Skin epidermis (tissue), 12 donors: ENCODE results near the gene PDRG1.

Experiments
- H3K27ac ChIP-seq, 21 experiments: fragments of 200-600 bp; sonication (generic) in 11 of 21; one replicate each; pipeline ENCODE4 v1.5.0; 2020; ENCODE audit warnings: mild to moderate bottlenecking in 3 of 21, inconsistent platforms in 2 of 21, moderate library complexity in 2 of 21
- H3K4me3 ChIP-seq, 7 experiments: fragments of 200-600 bp; sonication (generic) in 2 of 7; one replicate each; pipeline ENCODE4 v1.5.0; 2020; ENCODE audit warnings: inconsistent platforms in 2 of 7, mild to moderate bottlenecking in 2 of 7, moderate library complexity in 1 of 7

Gene PDRG1

GRCh38 chr20:31951530-31952453, at the start of gene PDRG1:
Gene PDRG1, minus strand, starts transcription at chr20:31952046. Its CDS starts 85 bp downstream, at chr20:31951961.
- H3K4me3 ChIP-seq: peak within 1 kb of the TSS; percentile 63 to 99 (median 93)
- H3K27ac ChIP-seq: peak within 1 kb of the TSS in 20 of 21 experiments; percentile 73 to 94 (median 88)

GRCh38 chr20:31998246-31998645, 46.4 kb upstream of the PDRG1 start:
- Histone ChIP-seq H3K4me3 (no peak overlapping the region), H3K27ac (no peak overlapping the region)

GRCh38 chr20:31996996-31997395, 45.1 kb upstream of the PDRG1 start:
- Histone ChIP-seq H3K27ac (no peak overlapping the region), H3K4me3 (no peak overlapping the region)

GRCh38 chr20:31992086-31992485, 40.2 kb upstream of the PDRG1 start:
- Histone ChIP-seq H3K27ac (no peak overlapping the region), H3K4me3 (no peak overlapping the region)

GRCh38 chr20:31991339-31991705, 39.5 kb upstream of the PDRG1 start:
- Histone ChIP-seq H3K4me3 (no peak overlapping the region), H3K27ac (no peak overlapping the region)

- Histone ChIP-seq H3K27ac (no peak overlapping the region), H3K4me3 (no peak overlapping the region)
Measured at GRCh38 chr20:31990641-31991338, 38.9 kb upstream of the PDRG1 start.

- Histone ChIP-seq H3K4me3 (no peak overlapping the region), H3K27ac (no peak overlapping the region)
Measured at GRCh38 chr20:31989030-31989645, 37.3 kb upstream of the PDRG1 start.

- Histone ChIP-seq H3K4me3 (no peak overlapping the region), H3K27ac (no peak overlapping the region)
Measured at GRCh38 chr20:31988430-31989015, 36.7 kb upstream of the PDRG1 start.

- Histone ChIP-seq H3K27ac (no peak overlapping the region), H3K4me3 (no peak overlapping the region)
Measured at GRCh38 chr20:31987744-31988143, 35.9 kb upstream of the PDRG1 start.

GRCh38 chr20:31984981-31985471, 33.2 kb upstream of the PDRG1 start:
- H3K27ac ChIP-seq: no peak overlapping the region
- no peak overlapping the region for H3K4me3 ChIP-seq

- Histone ChIP-seq H3K4me3 (no peak overlapping the region), H3K27ac (no peak overlapping the region)
Measured at GRCh38 chr20:31981784-31982183, 29.9 kb upstream of the PDRG1 start.

GRCh38 chr20:31979713-31980426, 28.0 kb upstream of the PDRG1 start:
- Histone ChIP-seq H3K27ac (no peak overlapping the region), H3K4me3 (no peak overlapping the region)

- no peak overlapping the region for H3K4me3 ChIP-seq
- H3K27ac ChIP-seq: no peak overlapping the region
Measured at GRCh38 chr20:31977080-31977479, 25.2 kb upstream of the PDRG1 start.

GRCh38 chr20:31975874-31976273, 24.0 kb upstream of the PDRG1 start:
- H3K4me3 ChIP-seq: no peak overlapping the region
- no peak overlapping the region for H3K27ac ChIP-seq

- H3K27ac ChIP-seq: no peak overlapping the region
- H3K4me3 ChIP-seq: no peak overlapping the region
Measured at GRCh38 chr20:31974951-31975487, 23.2 kb upstream of the PDRG1 start.

- H3K27ac ChIP-seq: no peak overlapping the region
- no peak overlapping the region for H3K4me3 ChIP-seq
Measured at GRCh38 chr20:31974296-31974695, 22.4 kb upstream of the PDRG1 start.

GRCh38 chr20:31972471-31973021, 20.7 kb upstream of the PDRG1 start:
- Histone ChIP-seq H3K4me3 (no peak overlapping the region), H3K27ac (no peak overlapping the region)

- no peak overlapping the region for H3K4me3 ChIP-seq
Measured at GRCh38 chr20:31969991-31970390, 18.1 kb upstream of the PDRG1 start.

More at GRCh38 chr20:31969991-31970390, 18.1 kb upstream of the PDRG1 start:
- H3K27ac ChIP-seq: no peak overlapping the region
